HG03575 (cell line): ENCODE data around the gene TBXAS1.

Source experiments
- ATAC-seq: cut with Tn5 transposase; IDR thresholded peaks from one replicate; pipeline ENCODE4 v1.9.1; 2021; ENCODE audit not compliant: unreplicated experiment, insufficient number of reproducible peaks, low FRiP score; ENCODE audit errors: extremely low read depth

The TBXAS1 gene

DNA sequence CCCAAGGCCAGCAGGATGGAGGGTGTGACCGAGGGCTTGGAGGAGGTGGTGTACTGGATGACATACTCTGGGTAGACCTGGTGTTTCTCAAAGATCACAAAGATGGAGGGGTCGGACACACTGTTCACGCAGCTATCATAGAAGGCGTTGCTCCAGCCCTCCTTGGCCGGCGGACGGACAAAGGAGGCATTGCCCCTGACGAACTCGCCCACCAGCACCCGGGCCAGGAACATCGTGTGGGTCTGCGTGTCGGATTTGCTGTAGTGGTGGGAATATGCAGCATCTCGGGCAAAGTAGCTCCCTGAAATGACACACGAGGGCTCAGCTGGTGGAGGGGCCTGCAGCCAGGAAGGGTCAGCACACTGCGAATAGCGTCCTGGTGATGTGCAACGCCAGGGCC is 195.5 kb downstream of the TBXAS1 start:
- no peak for ATAC-seq

DNA sequence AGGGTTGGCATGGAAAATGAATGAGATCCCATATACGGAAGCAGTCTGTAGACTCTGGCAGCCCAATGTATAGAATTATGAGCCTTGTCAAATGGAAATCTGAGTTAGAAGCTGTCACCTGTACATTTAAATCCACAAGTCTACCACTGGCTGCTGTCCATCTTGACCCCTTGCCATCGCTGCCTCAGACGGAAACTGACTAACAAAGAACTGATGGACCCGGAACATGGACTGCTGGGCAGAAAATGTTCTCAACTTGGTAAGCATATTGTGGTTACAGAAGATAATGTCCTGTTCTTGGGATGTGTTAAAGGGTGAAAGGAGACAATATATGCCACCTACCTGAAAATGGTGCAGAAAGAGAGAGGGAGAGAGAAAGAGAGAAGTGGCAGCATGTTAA is 196.2 kb downstream of the TBXAS1 start:
- ATAC-seq, result no peak

DNA sequence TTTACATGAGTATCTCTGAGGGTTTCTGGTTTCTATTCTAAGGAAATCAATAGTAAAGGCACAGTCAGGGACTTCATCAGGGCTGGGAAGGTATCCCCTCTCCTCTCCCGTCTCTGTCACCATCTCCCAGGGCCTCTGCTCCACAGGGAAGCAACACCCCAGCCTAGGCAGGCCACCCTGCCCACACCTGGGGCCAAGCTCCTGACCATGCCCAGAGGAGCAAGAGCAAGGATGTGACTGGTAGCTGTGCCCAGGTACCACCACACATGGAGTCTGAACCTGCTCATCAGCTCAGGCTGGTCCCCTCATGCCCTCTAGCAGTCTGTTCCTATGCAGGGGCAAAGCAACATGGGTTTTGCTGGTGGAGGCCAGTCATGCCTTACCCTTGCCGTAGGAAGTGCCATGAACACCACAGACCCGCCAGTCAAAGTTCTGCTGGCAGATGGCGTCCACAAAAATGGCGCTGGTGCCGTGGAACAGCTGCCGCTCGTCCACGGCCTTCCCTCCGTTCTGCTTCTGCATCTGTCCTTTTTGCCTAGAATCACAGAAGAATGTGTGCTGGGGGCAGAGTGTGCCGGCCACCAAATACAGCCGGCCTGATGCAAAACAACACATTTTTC is 196.9 kb downstream of the TBXAS1 start:
- no peak for ATAC-seq

DNA sequence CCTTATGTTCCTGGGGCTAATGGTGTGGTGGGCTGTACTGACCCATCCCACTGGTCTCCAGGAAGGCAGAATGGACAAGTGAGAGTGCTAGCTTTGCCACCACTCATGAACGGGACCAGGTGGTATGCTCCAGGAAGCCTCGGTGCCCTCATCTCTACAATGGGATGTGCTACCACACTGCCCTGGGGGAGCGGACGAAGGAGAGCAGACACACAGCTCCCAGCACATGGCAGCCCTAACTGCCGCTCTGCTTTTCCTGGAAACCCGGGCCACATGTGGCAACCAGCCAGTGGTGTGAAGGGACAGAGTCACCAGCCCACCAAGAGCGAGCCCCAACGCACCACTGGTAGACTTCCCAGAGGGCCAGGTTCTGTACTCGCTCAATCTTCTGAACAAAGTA is 197.9 kb downstream of the TBXAS1 start:
- ATAC-seq, result no peak

DNA sequence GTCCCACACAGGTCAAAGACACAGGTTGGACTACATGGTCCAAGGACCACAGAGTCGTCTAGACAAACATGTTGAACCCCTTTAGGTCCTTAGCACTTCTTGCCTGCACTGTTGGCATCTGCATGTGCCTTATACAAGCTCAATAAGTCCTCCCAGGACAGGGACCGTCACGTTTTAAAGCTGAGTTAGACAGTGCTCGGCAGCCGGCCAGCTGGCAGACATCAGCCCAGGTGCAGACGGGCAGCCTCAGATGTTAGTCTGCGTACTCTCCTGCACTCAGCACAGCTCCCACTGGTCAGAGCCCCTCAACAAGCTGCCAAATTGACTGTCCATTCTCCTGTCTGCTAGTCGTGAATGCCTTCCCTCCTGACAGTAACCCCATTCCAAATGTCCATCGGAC is 198.8 kb downstream of the TBXAS1 start:
- ATAC-seq, result no peak

DNA sequence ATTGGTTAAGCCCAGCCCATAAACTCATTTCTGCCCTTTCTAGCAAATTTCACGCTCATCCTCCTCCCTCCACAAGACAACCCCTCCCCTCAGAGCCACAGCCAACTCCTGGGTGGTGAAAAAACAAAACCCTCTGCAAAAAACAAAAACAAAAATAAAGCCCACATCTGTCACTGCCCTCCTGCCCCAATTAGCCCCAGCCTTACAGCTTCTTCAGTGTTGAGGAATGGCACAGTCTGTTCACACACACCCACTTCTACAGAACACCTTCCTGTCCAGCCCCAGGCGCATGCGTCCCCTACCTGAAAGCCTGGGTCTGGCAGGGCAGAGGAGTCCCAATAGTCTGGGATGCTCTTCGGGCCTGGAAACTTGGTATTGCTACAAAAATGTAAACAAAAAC is 199.2 kb downstream of the TBXAS1 start:
- ATAC-seq, result no peak

DNA sequence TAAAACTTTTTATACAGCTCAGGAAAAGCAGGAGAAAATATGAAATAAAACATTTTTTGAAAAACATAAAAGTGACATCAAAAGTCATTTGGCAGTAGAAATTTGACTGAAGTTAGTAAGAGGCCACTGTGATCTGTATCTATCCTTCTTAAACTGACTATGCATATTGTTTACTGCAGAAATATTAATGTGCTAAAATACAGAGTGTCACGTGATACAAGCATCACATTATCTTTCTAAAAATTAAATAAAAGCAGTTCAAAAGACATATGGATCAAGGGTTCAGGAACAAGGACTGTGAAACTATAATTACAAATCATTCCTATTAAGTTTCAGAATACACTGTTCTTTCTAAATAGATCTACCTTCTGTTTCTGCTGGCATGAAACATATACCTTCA is 200.0 kb downstream of the TBXAS1 start:
- no peak for ATAC-seq

DNA sequence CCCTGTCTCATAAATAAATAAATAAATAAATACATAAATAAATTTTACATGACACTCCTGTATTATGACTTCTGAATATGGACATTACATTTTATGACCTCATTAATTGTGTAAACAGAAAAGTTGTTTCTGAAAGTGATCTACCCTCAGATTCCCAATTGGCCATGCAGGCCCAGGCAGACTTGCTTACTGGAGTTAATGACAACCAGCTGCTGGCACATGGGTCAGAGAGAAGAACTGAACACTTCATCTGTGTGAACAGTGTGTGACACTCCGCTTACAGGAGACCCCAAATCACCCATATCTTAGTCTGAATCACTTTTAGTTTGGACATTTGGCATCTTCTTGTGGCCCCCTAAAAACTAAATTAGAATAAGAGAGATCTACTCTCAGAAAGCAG is 202.3 kb downstream of the TBXAS1 start:
- no peak for ATAC-seq

DNA sequence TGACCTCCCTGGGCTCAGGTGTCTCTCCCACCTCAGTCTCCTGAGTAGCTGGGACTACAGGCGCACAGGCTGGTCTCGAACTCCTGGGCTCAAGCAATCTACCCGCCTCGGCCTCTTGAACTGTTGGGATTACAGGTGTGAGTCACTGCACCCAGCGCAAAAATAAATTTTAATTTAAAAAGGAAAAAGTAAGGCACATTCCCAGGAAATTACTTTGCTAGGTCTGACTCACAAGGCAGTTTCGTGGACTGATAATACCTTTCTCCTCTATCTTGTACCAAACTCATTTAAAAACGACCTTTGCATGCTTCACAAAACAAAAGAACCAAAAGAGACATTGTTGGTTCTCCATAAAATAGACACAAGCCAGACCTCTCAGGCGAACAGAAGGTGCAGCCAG is 204.0 kb downstream of the TBXAS1 start:
- no peak for ATAC-seq

DNA sequence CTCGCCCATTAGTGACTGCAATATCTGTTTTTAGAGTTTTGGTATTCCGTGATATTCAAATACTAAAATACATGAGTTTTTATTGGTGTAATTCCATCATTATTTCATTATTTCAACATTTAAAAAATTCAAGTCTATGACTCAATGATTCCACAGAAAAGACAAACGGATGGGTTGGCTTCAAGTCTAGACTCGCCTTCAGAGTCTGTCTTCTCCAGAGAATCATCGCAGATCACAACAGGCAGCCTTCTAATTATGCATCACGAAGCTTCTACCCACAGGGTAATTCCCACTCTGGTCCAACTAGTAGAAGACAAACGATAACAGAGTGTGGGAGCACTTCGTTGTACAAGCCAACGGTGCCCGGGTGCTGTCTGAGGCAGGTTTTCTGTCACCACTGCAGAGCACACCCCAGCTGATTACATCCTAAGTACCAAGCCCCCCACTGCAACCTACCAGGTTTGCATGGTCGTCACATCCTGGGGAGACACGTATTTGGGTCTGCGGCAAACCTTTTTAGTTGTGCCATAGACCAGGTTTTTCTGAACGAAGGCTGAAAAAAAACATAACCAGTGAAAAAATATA is 204.8 kb downstream of the TBXAS1 start:
- ATAC-seq, result no peak

DNA sequence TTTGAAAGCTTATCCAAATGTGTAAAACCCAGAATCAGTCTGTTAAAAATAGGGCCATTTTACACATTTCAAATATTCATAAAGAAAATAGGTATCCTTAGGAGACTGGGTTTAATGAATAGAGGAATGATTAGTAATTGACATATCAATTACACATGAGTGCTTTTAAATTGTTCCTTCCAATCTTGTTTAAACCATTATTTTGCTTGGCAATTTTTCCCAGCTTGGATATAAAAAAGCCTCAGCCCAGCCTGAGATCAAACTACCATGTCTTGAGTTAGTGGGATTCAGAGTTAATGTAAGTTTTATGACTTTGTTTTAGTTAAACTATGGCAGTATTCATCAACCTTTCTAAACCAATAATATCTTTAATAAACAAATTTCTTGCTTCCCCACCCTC is 205.4 kb downstream of the TBXAS1 start:
- no peak for ATAC-seq

DNA sequence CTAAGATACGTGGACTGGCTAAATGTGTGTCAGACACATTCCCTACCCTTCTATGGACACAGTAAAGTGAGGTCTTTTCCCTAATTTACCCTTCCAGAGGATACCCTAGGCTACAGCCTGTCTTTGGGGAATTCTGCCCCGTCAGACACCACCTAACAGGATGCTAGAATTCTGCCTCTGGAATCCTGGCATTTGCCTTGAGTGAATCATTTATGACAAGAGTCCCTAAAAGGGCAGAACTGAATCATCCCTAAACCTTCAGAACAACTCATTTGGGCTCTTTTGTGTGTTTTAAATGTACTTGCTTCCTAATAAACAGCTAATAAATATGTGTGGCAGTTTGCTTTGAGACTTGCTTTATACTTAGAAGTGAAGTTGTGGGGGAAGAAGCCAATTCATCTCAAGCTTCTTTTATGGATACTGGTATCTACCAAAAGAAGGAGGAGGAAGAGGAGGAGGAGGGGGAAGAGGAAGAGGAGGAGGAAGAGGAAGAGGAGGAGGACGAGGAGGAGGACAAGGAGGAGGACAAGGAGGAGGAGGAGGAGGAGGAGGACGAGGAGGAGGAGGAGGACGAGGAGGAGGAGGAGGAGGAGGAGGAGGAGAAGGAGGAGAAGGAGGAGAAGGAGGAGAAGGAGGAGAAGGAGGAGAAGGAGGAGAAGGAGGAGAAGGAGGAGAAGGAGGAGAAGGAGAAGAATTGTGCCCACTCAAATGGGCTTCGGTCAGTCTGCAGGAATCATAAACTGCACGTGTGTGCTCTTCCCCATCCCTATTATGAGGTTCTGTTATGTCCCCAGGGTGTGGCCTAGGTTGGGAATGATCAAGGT is 206.5 kb downstream of the TBXAS1 start:
- ATAC-seq, result no peak

DNA sequence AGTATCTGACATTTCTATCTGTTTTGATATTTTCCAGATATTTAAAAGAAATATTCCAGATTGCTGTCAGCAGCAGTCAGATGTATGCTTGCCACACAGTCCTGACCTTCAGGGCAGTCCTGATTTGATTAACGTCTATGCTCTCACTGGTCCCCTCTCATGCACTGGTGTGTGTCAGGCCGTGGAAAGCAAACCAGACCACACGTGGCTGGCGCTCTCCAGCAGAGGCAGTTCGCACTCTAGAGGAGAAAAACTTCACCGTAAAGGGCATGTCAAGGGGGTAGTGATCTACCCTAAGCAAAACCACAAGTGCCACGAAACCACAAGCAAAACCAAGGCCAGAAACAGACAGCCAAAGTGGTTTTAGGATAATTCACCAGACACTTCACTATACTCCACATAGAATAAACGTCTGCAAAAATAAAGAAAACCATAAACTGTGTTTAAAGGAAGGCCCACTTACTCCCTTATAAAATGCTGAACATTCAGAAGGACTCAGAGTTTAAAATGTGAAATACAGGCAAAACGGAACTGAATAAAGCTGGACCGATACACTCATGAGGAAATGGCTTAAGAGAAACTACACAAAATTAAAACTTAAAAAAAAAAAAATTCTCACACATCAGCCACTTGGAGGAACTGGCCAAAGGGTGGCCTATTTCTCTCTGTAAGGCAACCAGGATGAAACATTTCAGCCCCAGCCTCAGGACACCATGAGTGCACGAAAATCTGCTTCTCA is 207.3 kb downstream of the TBXAS1 start:
- no peak for ATAC-seq

DNA sequence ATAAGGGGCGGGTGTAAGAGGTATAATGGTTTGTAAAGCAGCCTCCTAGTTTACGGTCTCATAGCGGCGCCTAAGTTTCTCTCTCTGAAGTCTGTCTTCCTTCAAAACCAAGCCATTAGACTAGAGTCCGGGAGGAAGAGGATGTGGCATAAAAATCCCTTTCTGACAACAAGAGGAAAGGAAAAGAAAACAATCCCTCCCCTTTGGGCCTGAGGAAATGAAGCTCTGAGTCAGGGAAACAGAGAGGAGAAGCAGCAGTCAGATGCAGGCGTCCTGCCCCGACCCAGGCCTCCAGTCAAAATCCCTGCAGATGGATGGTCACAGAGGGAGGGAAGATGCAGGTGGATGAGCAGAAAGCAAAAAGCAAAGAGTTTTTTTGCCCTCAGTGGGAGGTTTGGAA is 210.0 kb downstream of the TBXAS1 start:
- ATAC-seq, result no peak

DNA sequence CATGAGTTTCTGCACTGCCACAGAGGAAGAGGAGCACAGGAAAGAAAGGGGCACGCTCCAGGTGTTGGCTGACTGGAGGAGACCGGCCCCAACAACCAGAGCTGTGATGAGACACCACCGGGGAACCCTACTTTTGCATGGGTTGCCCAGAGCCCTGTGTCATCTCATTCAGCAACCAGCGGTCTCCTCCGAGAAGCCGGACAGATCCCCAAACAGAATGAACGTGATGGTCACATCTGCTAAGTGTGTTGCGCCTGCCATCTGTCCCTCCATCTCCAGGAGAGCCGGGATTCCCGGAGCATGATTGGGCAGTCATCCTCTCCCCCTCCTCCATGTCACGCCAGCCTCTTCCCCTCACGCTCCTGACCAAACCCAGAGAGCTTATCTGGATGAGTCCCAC is 210.8 kb downstream of the TBXAS1 start:
- ATAC-seq, result no peak

DNA sequence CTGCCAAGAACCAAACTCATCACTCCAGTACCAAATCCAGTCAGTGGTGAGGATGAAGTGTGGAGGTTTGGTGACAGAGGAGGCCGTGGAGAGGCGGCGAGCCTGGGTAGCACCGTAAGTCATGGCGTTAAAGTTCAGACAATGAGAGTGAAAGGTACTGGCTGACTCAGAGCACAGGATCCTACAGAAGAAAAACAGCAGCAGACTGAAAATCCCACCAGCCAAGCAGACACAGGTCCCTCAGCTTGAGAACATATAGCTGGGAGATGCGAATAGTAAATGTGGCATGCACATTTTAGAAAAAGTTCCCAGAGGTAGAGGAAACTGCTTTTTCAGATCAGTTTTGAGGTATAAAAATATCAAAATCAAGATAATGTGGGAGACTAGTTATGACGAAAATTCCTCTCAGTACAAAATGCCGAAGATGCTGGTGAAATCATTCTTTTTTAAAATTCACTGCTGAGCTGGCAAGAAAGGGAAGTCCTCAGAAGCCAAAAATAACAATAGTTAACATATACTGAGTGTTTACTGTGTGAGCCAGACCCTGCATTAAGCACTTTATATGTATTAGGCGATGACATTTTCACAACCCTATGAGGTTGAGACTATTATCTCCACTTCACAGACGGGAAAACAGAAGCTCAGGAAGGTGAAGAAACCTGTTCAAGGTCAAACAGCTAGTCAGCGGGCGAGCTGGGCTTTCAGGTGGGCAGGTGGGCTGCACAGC is 212.8 kb downstream of the TBXAS1 start:
- ATAC-seq, result no peak

DNA sequence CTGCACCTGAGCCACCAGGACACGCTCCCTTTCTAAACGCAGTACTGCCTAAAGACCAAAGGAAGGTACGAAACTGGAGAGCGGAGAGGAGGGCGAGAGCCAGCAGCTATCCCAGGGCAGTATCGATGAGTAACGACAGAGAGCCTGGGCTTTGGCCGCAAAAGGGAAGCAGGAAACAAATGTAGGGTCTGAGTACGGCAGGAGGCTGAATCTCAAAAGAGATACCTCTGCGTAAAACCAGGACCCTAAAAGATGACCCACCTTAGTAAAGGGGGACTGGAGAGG is 213.3 kb downstream of the TBXAS1 start:
- ATAC-seq, result no peak

DNA sequence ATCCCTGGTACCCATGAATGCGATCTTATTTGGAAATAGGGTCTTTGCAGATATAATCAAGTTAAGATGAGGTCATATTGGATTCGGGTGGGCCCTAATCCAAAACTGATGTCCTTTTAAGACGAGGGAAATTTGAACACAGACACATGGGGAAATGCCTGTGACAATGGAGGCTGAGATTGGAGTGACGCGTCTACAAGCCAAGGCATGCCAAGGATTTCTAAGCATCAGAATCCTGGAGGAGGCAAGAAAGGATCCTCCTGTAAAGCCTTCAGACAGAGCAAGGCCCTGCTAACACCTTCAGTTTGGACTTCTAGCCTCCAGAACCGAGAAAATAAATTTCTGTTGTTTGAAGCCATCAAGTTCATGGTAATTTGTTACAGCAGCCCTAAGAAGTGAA is 215.2 kb downstream of the TBXAS1 start:
- ATAC-seq, result no peak

DNA sequence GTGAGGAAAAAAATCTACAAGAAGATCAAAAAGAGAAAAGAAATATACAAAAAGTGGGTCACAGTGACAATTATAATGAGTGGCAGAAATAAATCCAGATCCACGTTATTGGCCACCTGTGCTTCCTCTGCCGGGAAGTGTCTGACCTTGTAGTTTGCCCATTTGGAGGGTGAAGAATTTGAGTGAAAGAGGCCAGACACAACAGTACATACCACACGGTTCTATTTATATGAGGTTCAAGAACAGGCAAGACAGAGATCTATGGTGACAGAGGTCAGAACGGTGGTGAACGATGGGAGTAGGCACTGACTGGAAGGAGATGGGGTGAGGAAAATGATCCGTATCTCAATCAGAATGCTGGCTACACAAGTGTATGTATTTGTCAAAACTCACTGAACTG is 216.6 kb downstream of the TBXAS1 start:
- no peak for ATAC-seq
